GM23338 (cell line): ENCODE data around the gene CLOCK. TPM values are rescaled to one million over a fixed set of nuclear protein-coding genes. Genes with fewer than 3 reads are reported as not detected.

Source experiments
- ATAC-seq: fragments of 200-7000 bp; cut with Tn5 transposase; 3 replicates; pipeline ENCODE4 v1.9.1; 2020
- DNase-seq: peaks from one replicate; pipeline ENCODE4 v3.0.0-alpha.2; 2015; ENCODE audit warnings: low spot score
- H2AFZ ChIP-seq: fragments of 200-600 bp; sonication (generic); 2 replicates; pipeline ENCODE4 v1.8.0; 2016; ENCODE audit warnings: antibody characterized with exemption, mild to moderate bottlenecking, moderate library complexity
- H3F3A ChIP-seq: fragments of 200-600 bp; sonication (generic); replicated peaks from 2 replicates; pipeline ENCODE4 v1.8.0; 2017; ENCODE audit warnings: antibody characterized with exemption, mixed run types, low read depth
- H3K27ac ChIP-seq: fragments of 200-600 bp; sonication (generic); 2 replicates; pipeline ENCODE4 v1.6.1; 2016; ENCODE audit warnings: low read depth
- H3K27me3 ChIP-seq: fragments of 200-600 bp; sonication (generic); 2 replicates; pipeline ENCODE4 v1.8.0; 2016; ENCODE audit warnings: mild to moderate bottlenecking, mixed run types, moderate library complexity; ENCODE audit not compliant: insufficient read depth
- H3K36me3 ChIP-seq: fragments of 200-600 bp; sonication (generic); 2 replicates; pipeline ENCODE4 v1.8.0; 2016; ENCODE audit warnings: mild to moderate bottlenecking; ENCODE audit not compliant: insufficient read depth
- H3K4me1 ChIP-seq: fragments of 200-600 bp; sonication (generic); 2 replicates; pipeline ENCODE4 v1.8.0; 2016; ENCODE audit warnings: mild to moderate bottlenecking, moderate library complexity; ENCODE audit not compliant: insufficient read depth
- H3K4me2 ChIP-seq: fragments of 200-600 bp; sonication (generic); 2 replicates; pipeline ENCODE4 v1.7.1; 2017; ENCODE audit warnings: mixed run types
- H3K4me3 ChIP-seq: fragments of 200-600 bp; sonication (generic); 2 replicates; pipeline ENCODE4 v1.6.1; 2016; ENCODE audit warnings: mixed run types
- H3K79me2 ChIP-seq: fragments of 200-600 bp; sonication (generic); replicated peaks from 2 replicates; pipeline ENCODE4 v1.8.0; 2017; ENCODE audit warnings: mild to moderate bottlenecking; ENCODE audit not compliant: insufficient read depth
- H3K9me2 ChIP-seq: fragments of 200-600 bp; sonication (generic); 2 replicates; pipeline ENCODE4 v1.8.0; 2017; ENCODE audit not compliant: insufficient read depth
- H4K20me1 ChIP-seq: fragments of 200-600 bp; sonication (generic); replicated peaks from 2 replicates; pipeline ENCODE4 v1.8.0; 2017; ENCODE audit warnings: mild to moderate bottlenecking; ENCODE audit not compliant: insufficient read depth
- H3K27ac Mint-ChIP-seq: 2 replicates; pipeline ENCODE4 v1.8.0; 2020; ENCODE audit warnings: inconsistent platforms, mild to moderate bottlenecking, moderate library complexity, mixed read lengths
- H3K27me3 Mint-ChIP-seq: 3 replicates; pipeline ENCODE4 v1.8.0; 2022; ENCODE audit warnings: low read depth, mild to moderate bottlenecking, moderate library complexity, mixed read lengths, inconsistent platforms; ENCODE audit not compliant: insufficient read depth, poor library complexity
- H3K36me3 Mint-ChIP-seq: 3 replicates; pipeline ENCODE4 v1.8.0; 2021; ENCODE audit warnings: low read depth, mild to moderate bottlenecking, inconsistent platforms, moderate library complexity, mixed read lengths
- H3K4me1 Mint-ChIP-seq: 3 replicates; pipeline ENCODE4 v1.8.0; 2020; ENCODE audit warnings: mild to moderate bottlenecking, inconsistent platforms, mixed read lengths
- H3K4me3 Mint-ChIP-seq: 3 replicates; pipeline ENCODE4 v1.8.0; 2021; ENCODE audit warnings: moderate library complexity, mild to moderate bottlenecking, inconsistent platforms, mixed read lengths
- H3K9me3 Mint-ChIP-seq: 3 replicates; pipeline ENCODE4 v1.8.0; 2020; ENCODE audit warnings: moderate library complexity, mild to moderate bottlenecking, inconsistent platforms, mixed read lengths
- CREB1 ChIP-seq: fragments of 250-450 bp; sonication (Bioruptor Pico); IDR thresholded peaks from 2 replicates; pipeline ENCODE4 v1.5.0; 2020; ENCODE audit warnings: low read depth, mild to moderate bottlenecking, moderate library complexity
- EZH2 ChIP-seq: fragments of 200-600 bp; sonication (generic); IDR thresholded peaks from one replicate; pipeline ENCODE4 v1.8.0; 2017; ENCODE audit warnings: antibody characterized with exemption, mild to moderate bottlenecking, low read depth; ENCODE audit not compliant: unreplicated experiment
- EZH2phosphoT487 ChIP-seq: fragments of 200-600 bp; sonication (generic); IDR thresholded peaks from one replicate; pipeline ENCODE4 v1.8.1; 2018; ENCODE audit warnings: antibody characterized with exemption; ENCODE audit not compliant: unreplicated experiment
- JUNB ChIP-seq: IDR thresholded peaks from one replicate; pipeline ENCODE4 v1.6.1; 2016; ENCODE audit warnings: antibody characterized with exemption; ENCODE audit not compliant: unreplicated experiment
- NANOG ChIP-seq: IDR thresholded peaks from 2 replicates; pipeline ENCODE4 v1.6.1; 2016; ENCODE audit warnings: antibody characterized with exemption, borderline replicate concordance
- POLR2AphosphoS5 ChIP-seq: IDR thresholded peaks from 2 replicates; pipeline ENCODE4 v1.6.1; 2016; ENCODE audit warnings: antibody characterized with exemption, low read depth
- STAT1 ChIP-seq: IDR thresholded peaks from one replicate; pipeline ENCODE4 v1.6.1; 2016; ENCODE audit warnings: antibody characterized with exemption; ENCODE audit not compliant: unreplicated experiment
- ZNF114 ChIP-seq: fragments of 250-450 bp; sonication (Bioruptor Pico); IDR thresholded peaks from 2 replicates; pipeline ENCODE4 v1.5.0; 2020; ENCODE audit warnings: mild to moderate bottlenecking, moderate library complexity
- ZNF331 ChIP-seq: fragments of 250-450 bp; sonication (Bioruptor Pico); IDR thresholded peaks from 2 replicates; pipeline ENCODE4 v1.5.0; 2020; ENCODE audit warnings: low read depth, mild to moderate bottlenecking, moderate library complexity
- polyA plus RNA-seq: library from polyadenylated mRNA; unstranded; fragments of >200 nt; fragmentation: Nextera tagmentation; extraction: Ambion mirVana; gene quantifications from 2 replicates; pipeline ENCODE4 v1.2.1, GENCODE V29; 2016
- total RNA-seq: library from RNA; depleted of rRNA; stranded (reverse); fragments of >200 nt; shearing (Covaris generic); gene quantifications from 2 replicates; pipeline ENCODE4 v1.2.3, GENCODE V29; 2014
- TF ChIP-seq, protein P1 (sequence below): fragments of 250-450 bp; sonication (Bioruptor Pico); IDR thresholded peaks from 2 replicates; pipeline ENCODE4 v1.5.0; 2020; ENCODE audit warnings: mild to moderate bottlenecking, moderate library complexity
- TF ChIP-seq, protein P2 (sequence below): IDR thresholded peaks from 2 replicates; pipeline ENCODE4 v1.6.1; 2016; ENCODE audit warnings: antibody characterized with exemption
- TF ChIP-seq, protein P3 (sequence below), 2 experiments: fragments of 200-600 bp in 1 of 2; sonication (generic) in 1 of 2; conservative IDR thresholded peaks; 2 replicates each; pipeline versions ENCODE4 v1.5.1 to v1.6.1; 2016 to 2017; ENCODE audit warnings: antibody characterized with exemption in 2 of 2, low read depth in 2 of 2, mild to moderate bottlenecking in 2 of 2, moderate library complexity in 1 of 2
- TF ChIP-seq, protein P4 (sequence below): IDR thresholded peaks from one replicate; pipeline ENCODE4 v1.6.1; 2018; ENCODE audit warnings: antibody characterized with exemption; ENCODE audit not compliant: unreplicated experiment

Gene CLOCK
- total and polyA plus RNA-seq, 2 experiments from 2014 or later: 17.1 to 28.8 TPM

DNA sequence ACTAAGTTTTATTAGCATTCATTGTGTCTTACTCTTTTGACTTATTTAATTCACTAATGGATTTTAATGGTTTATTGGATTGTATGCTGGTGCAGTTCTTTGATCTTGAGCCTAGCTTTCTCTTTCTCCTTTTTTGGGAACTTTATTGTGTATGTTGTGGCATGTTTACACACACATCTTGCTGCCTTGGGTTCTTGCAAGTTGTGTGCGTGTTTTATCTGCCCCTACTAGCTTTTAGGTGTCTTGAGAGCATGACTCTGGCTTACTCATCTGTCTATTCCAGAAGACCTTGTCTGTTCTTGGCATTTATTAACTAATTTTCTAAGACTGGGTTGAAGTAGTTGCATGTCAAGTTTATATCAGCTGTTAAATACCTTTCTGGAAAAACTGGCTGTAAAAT lies 148.2 kb downstream of the CLOCK start:
- no peak for TF ChIP-seq EZH2phosphoT487
- TF ChIP-seq ZNF114 (CRISPR knock-in tag): no peak
- no peak for TF ChIP-seq CREB1 (CRISPR knock-in tag)
- TF ChIP-seq JUNB: no peak
- TF ChIP-seq, protein P1, sequence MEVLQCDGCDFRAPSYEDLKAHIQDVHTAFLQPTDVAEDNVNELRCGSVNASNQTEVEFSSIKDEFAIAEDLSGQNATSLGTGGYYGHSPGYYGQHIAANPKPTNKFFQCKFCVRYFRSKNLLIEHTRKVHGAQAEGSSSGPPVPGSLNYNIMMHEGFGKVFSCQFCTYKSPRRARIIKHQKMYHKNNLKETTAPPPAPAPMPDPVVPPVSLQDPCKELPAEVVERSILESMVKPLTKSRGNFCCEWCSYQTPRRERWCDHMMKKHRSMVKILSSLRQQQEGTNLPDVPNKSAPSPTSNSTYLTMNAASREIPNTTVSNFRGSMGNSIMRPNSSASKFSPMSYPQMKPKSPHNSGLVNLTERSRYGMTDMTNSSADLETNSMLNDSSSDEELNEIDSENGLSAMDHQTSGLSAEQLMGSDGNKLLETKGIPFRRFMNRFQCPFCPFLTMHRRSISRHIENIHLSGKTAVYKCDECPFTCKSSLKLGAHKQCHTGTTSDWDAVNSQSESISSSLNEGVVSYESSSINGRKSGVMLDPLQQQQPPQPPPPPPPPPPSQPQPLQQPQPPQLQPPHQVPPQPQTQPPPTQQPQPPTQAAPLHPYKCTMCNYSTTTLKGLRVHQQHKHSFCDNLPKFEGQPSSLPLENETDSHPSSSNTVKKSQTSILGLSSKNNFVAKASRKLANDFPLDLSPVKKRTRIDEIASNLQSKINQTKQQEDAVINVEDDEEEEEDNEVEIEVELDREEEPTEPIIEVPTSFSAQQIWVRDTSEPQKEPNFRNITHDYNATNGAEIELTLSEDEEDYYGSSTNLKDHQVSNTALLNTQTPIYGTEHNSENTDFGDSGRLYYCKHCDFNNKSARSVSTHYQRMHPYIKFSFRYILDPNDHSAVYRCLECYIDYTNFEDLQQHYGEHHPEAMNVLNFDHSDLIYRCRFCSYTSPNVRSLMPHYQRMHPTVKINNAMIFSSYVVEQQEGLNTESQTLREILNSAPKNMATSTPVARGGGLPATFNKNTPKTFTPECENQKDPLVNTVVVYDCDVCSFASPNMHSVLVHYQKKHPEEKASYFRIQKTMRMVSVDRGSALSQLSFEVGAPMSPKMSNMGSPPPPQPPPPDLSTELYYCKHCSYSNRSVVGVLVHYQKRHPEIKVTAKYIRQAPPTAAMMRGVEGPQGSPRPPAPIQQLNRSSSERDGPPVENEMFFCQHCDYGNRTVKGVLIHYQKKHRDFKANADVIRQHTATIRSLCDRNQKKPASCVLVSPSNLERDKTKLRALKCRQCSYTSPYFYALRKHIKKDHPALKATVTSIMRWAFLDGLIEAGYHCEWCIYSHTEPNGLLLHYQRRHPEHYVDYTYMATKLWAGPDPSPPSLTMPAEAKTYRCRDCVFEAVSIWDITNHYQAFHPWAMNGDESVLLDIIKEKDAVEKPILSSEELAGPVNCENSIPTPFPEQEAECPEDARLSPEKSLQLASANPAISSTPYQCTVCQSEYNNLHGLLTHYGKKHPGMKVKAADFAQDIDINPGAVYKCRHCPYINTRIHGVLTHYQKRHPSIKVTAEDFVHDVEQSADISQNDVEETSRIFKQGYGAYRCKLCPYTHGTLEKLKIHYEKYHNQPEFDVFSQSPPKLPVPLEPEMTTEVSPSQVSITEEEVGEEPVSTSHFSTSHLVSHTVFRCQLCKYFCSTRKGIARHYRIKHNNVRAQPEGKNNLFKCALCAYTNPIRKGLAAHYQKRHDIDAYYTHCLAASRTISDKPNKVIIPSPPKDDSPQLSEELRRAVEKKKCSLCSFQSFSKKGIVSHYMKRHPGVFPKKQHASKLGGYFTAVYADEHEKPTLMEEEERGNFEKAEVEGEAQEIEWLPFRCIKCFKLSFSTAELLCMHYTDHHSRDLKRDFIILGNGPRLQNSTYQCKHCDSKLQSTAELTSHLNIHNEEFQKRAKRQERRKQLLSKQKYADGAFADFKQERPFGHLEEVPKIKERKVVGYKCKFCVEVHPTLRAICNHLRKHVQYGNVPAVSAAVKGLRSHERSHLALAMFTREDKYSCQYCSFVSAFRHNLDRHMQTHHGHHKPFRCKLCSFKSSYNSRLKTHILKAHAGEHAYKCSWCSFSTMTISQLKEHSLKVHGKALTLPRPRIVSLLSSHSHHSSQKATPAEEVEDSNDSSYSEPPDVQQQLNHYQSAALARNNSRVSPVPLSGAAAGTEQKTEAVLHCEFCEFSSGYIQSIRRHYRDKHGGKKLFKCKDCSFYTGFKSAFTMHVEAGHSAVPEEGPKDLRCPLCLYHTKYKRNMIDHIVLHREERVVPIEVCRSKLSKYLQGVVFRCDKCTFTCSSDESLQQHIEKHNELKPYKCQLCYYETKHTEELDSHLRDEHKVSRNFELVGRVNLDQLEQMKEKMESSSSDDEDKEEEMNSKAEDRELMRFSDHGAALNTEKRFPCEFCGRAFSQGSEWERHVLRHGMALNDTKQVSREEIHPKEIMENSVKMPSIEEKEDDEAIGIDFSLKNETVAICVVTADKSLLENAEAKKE: no peak
- no peak for TF ChIP-seq ZNF331 (CRISPR knock-in tag)
- TF ChIP-seq EZH2: no peak
- TF ChIP-seq POLR2AphosphoS5: no peak
- no peak for TF ChIP-seq NANOG
- TF ChIP-seq, protein P2, sequence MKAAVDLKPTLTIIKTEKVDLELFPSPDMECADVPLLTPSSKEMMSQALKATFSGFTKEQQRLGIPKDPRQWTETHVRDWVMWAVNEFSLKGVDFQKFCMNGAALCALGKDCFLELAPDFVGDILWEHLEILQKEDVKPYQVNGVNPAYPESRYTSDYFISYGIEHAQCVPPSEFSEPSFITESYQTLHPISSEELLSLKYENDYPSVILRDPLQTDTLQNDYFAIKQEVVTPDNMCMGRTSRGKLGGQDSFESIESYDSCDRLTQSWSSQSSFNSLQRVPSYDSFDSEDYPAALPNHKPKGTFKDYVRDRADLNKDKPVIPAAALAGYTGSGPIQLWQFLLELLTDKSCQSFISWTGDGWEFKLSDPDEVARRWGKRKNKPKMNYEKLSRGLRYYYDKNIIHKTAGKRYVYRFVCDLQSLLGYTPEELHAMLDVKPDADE: no peak
- TF ChIP-seq STAT1: no peak
- TF ChIP-seq, protein P3, sequence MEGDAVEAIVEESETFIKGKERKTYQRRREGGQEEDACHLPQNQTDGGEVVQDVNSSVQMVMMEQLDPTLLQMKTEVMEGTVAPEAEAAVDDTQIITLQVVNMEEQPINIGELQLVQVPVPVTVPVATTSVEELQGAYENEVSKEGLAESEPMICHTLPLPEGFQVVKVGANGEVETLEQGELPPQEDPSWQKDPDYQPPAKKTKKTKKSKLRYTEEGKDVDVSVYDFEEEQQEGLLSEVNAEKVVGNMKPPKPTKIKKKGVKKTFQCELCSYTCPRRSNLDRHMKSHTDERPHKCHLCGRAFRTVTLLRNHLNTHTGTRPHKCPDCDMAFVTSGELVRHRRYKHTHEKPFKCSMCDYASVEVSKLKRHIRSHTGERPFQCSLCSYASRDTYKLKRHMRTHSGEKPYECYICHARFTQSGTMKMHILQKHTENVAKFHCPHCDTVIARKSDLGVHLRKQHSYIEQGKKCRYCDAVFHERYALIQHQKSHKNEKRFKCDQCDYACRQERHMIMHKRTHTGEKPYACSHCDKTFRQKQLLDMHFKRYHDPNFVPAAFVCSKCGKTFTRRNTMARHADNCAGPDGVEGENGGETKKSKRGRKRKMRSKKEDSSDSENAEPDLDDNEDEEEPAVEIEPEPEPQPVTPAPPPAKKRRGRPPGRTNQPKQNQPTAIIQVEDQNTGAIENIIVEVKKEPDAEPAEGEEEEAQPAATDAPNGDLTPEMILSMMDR (conservative IDR thresholded peaks at IDR 0.05; ENCODE audit: low read depth in 2 of 2): no peak
- TF ChIP-seq, protein P4, sequence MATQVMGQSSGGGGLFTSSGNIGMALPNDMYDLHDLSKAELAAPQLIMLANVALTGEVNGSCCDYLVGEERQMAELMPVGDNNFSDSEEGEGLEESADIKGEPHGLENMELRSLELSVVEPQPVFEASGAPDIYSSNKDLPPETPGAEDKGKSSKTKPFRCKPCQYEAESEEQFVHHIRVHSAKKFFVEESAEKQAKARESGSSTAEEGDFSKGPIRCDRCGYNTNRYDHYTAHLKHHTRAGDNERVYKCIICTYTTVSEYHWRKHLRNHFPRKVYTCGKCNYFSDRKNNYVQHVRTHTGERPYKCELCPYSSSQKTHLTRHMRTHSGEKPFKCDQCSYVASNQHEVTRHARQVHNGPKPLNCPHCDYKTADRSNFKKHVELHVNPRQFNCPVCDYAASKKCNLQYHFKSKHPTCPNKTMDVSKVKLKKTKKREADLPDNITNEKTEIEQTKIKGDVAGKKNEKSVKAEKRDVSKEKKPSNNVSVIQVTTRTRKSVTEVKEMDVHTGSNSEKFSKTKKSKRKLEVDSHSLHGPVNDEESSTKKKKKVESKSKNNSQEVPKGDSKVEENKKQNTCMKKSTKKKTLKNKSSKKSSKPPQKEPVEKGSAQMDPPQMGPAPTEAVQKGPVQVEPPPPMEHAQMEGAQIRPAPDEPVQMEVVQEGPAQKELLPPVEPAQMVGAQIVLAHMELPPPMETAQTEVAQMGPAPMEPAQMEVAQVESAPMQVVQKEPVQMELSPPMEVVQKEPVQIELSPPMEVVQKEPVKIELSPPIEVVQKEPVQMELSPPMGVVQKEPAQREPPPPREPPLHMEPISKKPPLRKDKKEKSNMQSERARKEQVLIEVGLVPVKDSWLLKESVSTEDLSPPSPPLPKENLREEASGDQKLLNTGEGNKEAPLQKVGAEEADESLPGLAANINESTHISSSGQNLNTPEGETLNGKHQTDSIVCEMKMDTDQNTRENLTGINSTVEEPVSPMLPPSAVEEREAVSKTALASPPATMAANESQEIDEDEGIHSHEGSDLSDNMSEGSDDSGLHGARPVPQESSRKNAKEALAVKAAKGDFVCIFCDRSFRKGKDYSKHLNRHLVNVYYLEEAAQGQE: no peak
- ATAC-seq (no peak), DNase-seq (no peak)
- H3K27me3 Mint-ChIP-seq: peaks cover 4% of the 10 kb centered on the region
- Histone ChIP-seq H3K79me2 (peaks cover 71% of the 10 kb centered on the region), H3K27ac (peak overlapping the region; percentile 81; the same call in 1 of the 2 replicates), H3F3A (no peaks in the 10 kb centered on the region), H3K4me3 (peak overlapping the region; percentile 92), H3K27me3 (no peaks in the 10 kb centered on the region), H3K9me2 (no peaks in the 10 kb centered on the region), H3K4me1 (peaks cover 22% of the 10 kb centered on the region), H2AFZ (no peak overlapping the region), H3K4me2 (peak overlapping the region; percentile 87), H4K20me1 (peaks cover 46% of the 10 kb centered on the region), H3K36me3 (peaks cover 11% of the 10 kb centered on the region; the same call in 1 of the 2 replicates)
- H3K4me1 Mint-ChIP-seq: peaks cover 24% of the 10 kb centered on the region
- H3K36me3 Mint-ChIP-seq: peaks cover 45% of the 10 kb centered on the region
- H3K9me3 Mint-ChIP-seq: no peaks in the 10 kb centered on the region; the same call in 1 of the 3 replicates
- peak overlapping the region; percentile 94 for H3K4me3 Mint-ChIP-seq
- H3K27ac Mint-ChIP-seq: no peak overlapping the region
